ENCODE results near the gene RMDN3. TPM values are rescaled to one million over a fixed set of nuclear protein-coding genes. Genes with fewer than 3 reads are reported as not detected.

The RMDN3 gene
- total and polyA plus RNA-seq, 2 of the 13 experiments (the other 11 are each of a cell fraction or from before 2014, with no cell fraction given), result 16.8 to 19.5 TPM

- TF ChIP-seq HNF1A (IDR thresholded peaks at IDR 0.05; ENCODE audit: low read depth) (no peak), HNF1A (CRISPR knock-in tag; IDR thresholded peaks at IDR 0.05; ENCODE audit: borderline replicate concordance) (peak; percentile 59; the same call in 1 of the 2 replicates), ZNF704 (CRISPR knock-in tag; IDR thresholded peaks at IDR 0.05; ENCODE audit: borderline replicate concordance) (peak; percentile 27; the same call in 1 of the 2 replicates), ZNF263 (CRISPR knock-in tag; IDR thresholded peaks at IDR 0.05) (no peak), ZNF12 (CRISPR knock-in tag; IDR thresholded peaks at IDR 0.05) (no peak), ZNF850 (CRISPR knock-in tag; conservative IDR thresholded peaks at IDR 0.05) (0 out of 2 replicates have a peak, but pooled peaks have one; percentile 87), PHF21A (CRISPR knock-in tag; IDR thresholded peaks at IDR 0.05) (no peak), PHF5A (CRISPR knock-in tag; IDR thresholded peaks at IDR 0.05; ENCODE audit: low read depth, unreplicated experiment) (no peak), THYN1 (CRISPR knock-in tag; IDR thresholded peaks at IDR 0.05; ENCODE audit: borderline replicate concordance, low read depth) (no peak), JUND (CRISPR knock-in tag; IDR thresholded peaks at IDR 0.05) (no peak), TBX2 (CRISPR knock-in tag; IDR thresholded peaks at IDR 0.05; ENCODE audit: borderline replicate concordance) (peak; percentile 76; the same call in 1 of the 2 replicates), KAT2B (IDR thresholded peaks at IDR 0.05; ENCODE audit: borderline replicate concordance, low read depth, low read length) (no peak), TBL1XR1 (IDR thresholded peaks at IDR 0.05; ENCODE audit: borderline replicate concordance, low read length, partially characterized antibody) (no peak), FOXA1 (IDR thresholded peaks at IDR 0.05) (no peak), FOXA1 (CRISPR knock-in tag; IDR thresholded peaks at IDR 0.05) (no peak), GPBP1L1 (CRISPR knock-in tag; IDR thresholded peaks at IDR 0.05) (no peak), ZNF414 (CRISPR knock-in tag; IDR thresholded peaks at IDR 0.05) (peak; percentile 12; the same call in 1 of the 2 replicates), RCOR2 (CRISPR knock-in tag; IDR thresholded peaks at IDR 0.05) (no peak), ZMYM4 (CRISPR knock-in tag; IDR thresholded peaks at IDR 0.05) (peak; percentile 70), KLF6 (CRISPR knock-in tag; IDR thresholded peaks at IDR 0.05) (no peak; the same call in 1 of the 2 replicates)
These were observed at the start of gene RMDN3 (continued) for GRCh38 chr15:40754883-40755811.

All from HepG2 (cell line).